ENCODE data around the gene RXRB.

Gene RXRB

GRCh38 chr6:33248643-33248931 lies 48.1 kb upstream of the RXRB start:
- TF ChIP-seq TSHZ2 (CRISPR knock-in tag; IDR thresholded peaks at IDR 0.05) (no peak), ARNTL (CRISPR knock-in tag; IDR thresholded peaks at IDR 0.05; ENCODE audit: borderline replicate concordance, low read depth) (no peak), ZNF8 (CRISPR knock-in tag; IDR thresholded peaks at IDR 0.05) (no peak), TOX (CRISPR knock-in tag; IDR thresholded peaks at IDR 0.05; ENCODE audit: borderline replicate concordance) (no peak), RARB (CRISPR knock-in tag; IDR thresholded peaks at IDR 0.05) (no peak), GLIS3 (CRISPR knock-in tag; IDR thresholded peaks at IDR 0.05) (no peak), POU6F1 (CRISPR knock-in tag; IDR thresholded peaks at IDR 0.05; ENCODE audit: borderline replicate concordance, low read depth) (no peak), ZFP3 (CRISPR knock-in tag; IDR thresholded peaks at IDR 0.05) (no peak), OSR1 (CRISPR knock-in tag; IDR thresholded peaks at IDR 0.05) (no peak), ZNF565 (CRISPR knock-in tag; conservative IDR thresholded peaks at IDR 0.05; ENCODE audit: low read depth) (no peak), ZFP30 (CRISPR knock-in tag; IDR thresholded peaks at IDR 0.05) (no peak), ZC3H10 (CRISPR knock-in tag; IDR thresholded peaks at IDR 0.05) (no peak), CREB5 (CRISPR knock-in tag; IDR thresholded peaks at IDR 0.05; ENCODE audit: low read depth) (no peak), ISL1 (CRISPR knock-in tag; IDR thresholded peaks at IDR 0.05) (no peak), SNAI2 (CRISPR knock-in tag; IDR thresholded peaks at IDR 0.05) (no peak), PATZ1 (CRISPR knock-in tag; IDR thresholded peaks at IDR 0.05; ENCODE audit: borderline replicate concordance) (no peak), ZNF70 (CRISPR knock-in tag; IDR thresholded peaks at IDR 0.05) (no peak), BACH2 (CRISPR knock-in tag; IDR thresholded peaks at IDR 0.05; ENCODE audit: borderline replicate concordance) (no peak), TCF4 (CRISPR knock-in tag; IDR thresholded peaks at IDR 0.05; ENCODE audit: borderline replicate concordance) (no peak)
- peak; percentile 25 for ATAC-seq

- no peak for TF ChIP-seq RARB (CRISPR knock-in tag; IDR thresholded peaks at IDR 0.05)
- TF ChIP-seq GLIS3 (CRISPR knock-in tag; IDR thresholded peaks at IDR 0.05), result no peak
- no peak for TF ChIP-seq PATZ1 (CRISPR knock-in tag; IDR thresholded peaks at IDR 0.05; ENCODE audit: borderline replicate concordance)
- no peak for TF ChIP-seq ISL1 (CRISPR knock-in tag; IDR thresholded peaks at IDR 0.05)
- no peak for TF ChIP-seq BACH2 (CRISPR knock-in tag; IDR thresholded peaks at IDR 0.05; ENCODE audit: borderline replicate concordance)
- TF ChIP-seq ZNF70 (CRISPR knock-in tag; IDR thresholded peaks at IDR 0.05), result no peak
- no peak for TF ChIP-seq POU6F1 (CRISPR knock-in tag; IDR thresholded peaks at IDR 0.05; ENCODE audit: borderline replicate concordance, low read depth)
- TF ChIP-seq CSDC2 (CRISPR knock-in tag; IDR thresholded peaks at IDR 0.05), result no peak
- no peak for TF ChIP-seq ZFP3 (CRISPR knock-in tag; IDR thresholded peaks at IDR 0.05)
- TF ChIP-seq CSRNP3 (CRISPR knock-in tag; IDR thresholded peaks at IDR 0.05), result no peak
- no peak for TF ChIP-seq ZFP30 (CRISPR knock-in tag; IDR thresholded peaks at IDR 0.05)
- TF ChIP-seq ZNF8 (CRISPR knock-in tag; IDR thresholded peaks at IDR 0.05), result no peak
- no peak for TF ChIP-seq PPARA (CRISPR knock-in tag; IDR thresholded peaks at IDR 0.05; ENCODE audit: borderline replicate concordance)
- TF ChIP-seq CREB5 (CRISPR knock-in tag; IDR thresholded peaks at IDR 0.05; ENCODE audit: low read depth), result no peak
- TF ChIP-seq ZC3H10 (CRISPR knock-in tag; IDR thresholded peaks at IDR 0.05), result no peak
- TF ChIP-seq ESRRG (CRISPR knock-in tag; IDR thresholded peaks at IDR 0.05), result no peak
- TF ChIP-seq SNAI2 (CRISPR knock-in tag; IDR thresholded peaks at IDR 0.05), result no peak
- no peak for TF ChIP-seq ZNF565 (CRISPR knock-in tag; conservative IDR thresholded peaks at IDR 0.05; ENCODE audit: low read depth)
- TF ChIP-seq OSR1 (CRISPR knock-in tag; IDR thresholded peaks at IDR 0.05), result no peak
- peak; percentile 72 for ATAC-seq
Observed at GRCh38 chr6:33247977-33248642, 47.6 kb upstream of the RXRB start.

All from SK-N-SH treated with all-trans-retinoic acid at 6 μM for 48 hours (cell line).